Stimulated activated CD4-positive, alpha-beta T cell treated with anti-CD3 and anti-CD28 coated beads, TNF-alpha, amount 100 ng/mL, for 1 hour (primary cell): ENCODE data around the gene PLCD3.

ENCODE experiments used
- DNase-seq, 3 donors: peaks; one replicate each; pipeline ENCODE4 v3.0.0-alpha.2; 2020; ENCODE audit warnings: low read depth in 3 of 3, low spot score in 1 of 3

PLCD3 gene

DNA sequence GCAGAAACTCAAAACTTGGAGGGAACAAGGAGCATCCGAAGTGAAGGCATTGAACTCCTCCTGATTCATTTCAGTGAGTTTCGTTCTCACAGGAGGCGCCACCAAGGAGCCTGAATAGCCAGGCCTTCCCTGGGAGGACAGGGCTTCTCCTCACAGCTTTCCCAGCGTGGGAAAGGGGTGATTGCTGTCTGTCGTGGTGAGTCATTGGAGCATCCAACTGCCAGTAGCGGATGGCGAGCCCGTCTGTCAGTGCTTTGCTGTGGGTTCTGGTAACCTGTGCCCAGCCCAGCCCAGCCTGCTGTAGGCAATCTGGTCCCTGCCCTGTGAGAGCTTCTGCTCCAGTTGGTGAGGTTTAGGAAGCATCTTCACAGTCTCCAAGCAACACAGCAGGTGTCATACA lies 28.3 kb downstream of the PLCD3 start:
- no peak for DNase-seq

DNA sequence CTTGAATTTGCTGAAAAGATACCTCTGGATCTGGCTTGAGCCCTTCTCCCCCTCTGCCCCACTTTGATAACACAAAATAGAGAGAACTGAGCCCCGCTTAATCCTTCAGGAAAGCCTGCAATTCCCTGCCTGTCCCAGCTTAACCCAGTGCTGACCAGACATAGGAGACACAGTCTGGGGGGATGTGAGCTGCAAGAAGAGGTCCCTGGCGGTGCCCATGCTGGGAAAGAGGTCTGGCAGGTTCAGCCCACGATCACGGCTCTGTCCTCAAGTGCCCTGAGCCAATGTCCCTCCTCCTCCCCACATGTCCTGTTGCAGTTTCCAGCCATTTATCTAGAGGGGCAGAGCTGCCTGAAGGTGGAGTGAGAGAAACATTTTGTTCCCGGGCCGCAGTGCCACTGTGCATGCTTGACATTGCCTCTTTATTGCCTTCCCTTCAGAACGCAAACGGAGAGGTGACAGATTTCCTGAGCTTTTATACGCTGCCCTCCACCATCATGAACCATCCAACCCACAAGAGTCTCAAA lies 29.0 kb downstream of the PLCD3 start:
- no peak for DNase-seq

DNA sequence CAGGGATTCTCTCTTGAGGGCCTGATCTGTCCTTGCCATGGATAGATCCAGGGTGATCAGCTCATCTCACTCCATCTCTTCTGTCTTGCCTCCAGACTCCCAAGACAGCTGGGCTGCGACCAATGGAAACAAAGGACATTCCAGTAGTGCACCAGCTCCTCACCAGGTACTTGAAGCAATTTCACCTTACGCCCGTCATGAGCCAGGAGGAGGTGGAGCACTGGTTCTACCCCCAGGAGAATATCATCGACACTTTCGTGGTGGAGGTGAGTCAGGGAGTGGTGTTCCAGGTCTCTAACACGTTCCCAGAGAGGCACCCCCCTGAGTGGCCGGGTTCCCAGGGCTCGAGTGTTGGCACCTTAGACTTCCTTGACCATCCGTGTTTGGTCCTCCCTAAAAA lies 29.5 kb downstream of the PLCD3 start:
- DNase-seq: no peak

DNA sequence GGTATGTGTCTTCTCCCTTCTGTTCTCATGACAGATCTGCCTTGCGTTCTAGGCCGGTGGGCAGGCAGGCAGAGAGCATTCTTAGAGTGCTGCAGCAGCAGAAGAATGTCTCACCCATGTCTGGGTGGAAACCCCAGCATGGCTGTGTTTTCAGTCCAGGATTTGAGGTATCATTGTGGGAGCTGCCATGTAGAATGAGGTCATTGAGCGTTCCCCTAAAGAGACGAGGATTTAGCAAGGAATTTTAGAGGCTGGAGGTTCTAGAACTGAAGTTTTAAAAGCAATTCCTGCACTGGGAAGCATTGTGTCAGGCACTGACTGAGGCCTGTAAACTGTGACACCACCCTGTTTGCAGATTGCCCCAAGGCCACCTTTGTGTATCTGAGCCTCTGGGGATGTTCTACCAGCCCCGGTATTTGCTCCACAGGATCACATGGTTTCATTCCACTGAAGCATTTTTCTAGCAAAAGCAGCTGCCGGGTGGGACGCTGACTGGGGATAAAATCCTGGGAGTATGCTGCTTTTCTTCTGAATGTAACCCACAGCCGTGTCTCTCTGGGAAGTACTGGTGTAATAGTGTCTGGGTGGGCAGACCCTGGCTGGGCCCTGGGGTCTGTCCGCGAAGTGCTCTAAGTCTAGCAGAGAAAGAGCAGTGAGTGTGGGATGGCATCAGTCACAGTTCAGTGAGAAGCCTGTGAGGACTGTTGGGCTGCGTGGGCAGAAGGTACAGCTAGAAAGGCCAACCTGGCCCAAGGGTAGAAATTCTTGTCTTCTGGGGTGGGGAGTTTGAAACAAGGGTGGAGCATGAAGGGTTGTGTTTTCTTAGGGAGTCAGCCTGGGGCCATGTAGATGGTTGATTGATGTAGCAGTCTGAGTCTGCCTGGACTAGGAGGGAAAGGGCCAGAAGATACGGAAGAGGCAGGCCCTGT lies 30.2 kb downstream of the PLCD3 start:
- no peak for DNase-seq

DNA sequence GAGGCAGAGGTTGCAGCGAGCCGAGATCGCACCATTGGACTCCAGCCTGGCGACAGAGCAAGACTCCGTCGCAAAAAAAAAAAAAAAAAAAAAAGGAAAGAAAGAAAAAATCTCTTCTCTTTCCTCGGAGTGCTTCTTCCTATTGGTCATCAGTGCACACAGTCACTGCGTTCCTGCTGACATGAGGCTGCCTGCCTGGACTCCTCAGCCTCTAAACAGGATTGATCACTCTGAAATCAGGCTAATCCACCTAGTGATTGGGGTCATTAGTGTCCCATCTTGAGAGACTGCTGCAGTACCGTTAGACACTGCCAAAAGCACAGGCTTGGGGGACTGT lies 30.8 kb downstream of the PLCD3 start:
- no peak for DNase-seq

DNA sequence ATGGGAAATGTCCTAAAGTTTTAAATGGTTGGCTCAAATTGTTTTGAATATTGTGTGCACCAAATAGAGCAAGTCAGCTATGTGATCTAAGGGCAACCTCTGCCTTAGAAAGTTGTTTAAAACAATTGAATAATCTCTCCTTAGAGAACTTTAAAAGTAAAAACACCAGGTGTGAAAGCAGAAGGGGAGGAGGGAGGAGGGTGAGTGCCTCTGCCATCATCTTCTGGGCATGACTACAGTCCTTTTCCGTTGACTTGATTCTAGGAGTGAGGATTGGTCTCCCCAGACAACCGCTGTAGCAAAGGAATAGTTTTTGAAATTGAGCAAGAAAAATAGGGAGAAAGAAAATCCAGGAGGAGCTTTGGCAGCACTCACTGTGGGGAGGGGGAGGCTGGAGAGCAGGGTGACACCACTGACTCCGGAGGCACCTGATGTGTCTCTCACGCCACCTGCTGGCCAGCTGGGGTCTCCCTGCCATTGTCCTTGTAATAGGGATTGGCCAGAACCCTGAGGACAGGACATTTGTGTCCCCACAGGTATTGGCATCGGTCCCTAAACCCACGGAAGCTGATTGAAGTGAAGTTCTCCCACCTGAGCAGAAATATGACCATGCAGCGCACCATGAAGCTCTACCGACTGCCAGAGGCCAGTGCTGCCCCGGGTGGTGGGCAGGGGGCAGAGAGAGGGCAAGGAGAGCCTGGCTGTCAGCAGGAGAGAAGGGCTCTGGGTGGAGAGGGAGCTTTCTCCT lies 33.3 kb downstream of the PLCD3 start:
- peak; percentile 15 to 60 (median 41) for DNase-seq

DNA sequence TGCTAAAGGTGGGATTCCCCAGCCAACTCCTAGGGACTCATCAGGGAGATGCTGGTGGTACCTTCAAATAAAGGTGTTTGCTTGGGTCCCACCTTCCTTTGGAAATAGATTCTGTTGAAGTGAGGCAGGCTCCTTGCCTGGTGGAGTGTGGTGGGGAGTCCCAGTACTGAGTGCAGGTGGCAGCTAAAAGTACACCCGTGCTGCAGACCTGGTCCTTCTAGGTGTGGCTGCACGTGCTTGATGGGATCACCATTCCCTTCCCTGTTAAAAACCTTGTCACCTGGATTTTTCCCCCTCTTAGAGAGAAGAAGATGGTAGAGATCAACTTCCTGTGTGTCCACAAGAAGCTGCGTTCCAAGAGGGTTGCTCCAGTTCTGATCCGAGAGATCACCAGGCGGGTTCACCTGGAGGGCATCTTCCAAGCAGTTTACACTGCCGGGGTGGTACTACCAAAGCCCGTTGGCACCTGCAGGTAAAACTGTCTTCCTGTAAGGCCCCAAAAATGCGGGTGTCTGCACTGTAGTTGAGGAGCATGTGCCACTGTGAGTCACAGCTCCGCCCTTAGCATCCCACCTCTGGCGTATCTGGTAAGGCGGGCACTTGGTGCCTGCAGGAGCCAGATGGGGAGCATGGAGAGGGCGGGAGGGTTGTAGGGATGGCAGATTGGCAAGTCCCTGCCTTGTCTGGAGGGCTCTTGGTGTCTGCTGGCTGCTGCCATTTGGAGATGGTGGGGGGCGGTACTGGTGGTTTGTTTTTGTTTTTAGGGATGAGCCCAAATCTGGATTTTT lies 34.0 kb downstream of the PLCD3 start:
- no peak for DNase-seq

DNA sequence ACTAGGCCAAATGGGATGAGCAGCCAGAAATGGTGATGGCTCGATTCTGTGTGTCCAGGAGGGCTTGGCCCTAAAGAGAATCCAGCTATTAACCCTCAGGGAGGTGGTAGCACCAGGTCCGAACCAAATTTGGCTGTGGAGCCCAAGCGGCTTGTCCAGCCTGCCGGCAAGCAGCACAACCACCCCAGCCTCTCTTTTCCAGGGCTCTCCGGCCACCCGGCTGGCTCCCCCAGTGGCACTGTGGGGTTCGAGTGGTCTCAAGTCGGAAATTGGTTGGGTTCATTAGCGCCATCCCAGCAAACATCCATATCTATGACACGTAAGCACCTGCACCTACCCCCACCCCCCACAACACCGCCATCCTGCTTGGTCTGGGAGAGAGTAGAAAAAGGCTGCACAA lies 35.4 kb downstream of the PLCD3 start:
- DNase-seq: no peak

DNA sequence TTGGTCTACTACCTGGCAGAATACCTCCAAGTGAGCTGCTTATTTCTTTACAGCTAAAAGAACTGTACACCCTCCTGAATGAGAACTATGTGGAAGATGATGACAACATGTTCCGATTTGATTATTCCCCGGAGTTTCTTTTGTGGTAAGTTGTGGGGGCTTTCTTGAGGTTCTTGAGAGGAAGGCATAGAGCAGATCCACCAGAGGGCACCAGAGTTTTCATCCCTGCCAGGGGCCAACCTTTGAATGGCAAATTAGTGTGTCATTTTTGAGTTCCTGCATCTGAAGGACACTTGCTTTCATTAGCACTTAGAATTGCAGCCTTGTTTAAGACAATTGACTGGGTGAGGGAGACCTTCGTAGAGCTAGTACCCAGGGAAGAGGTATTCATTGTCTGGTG lies 36.2 kb downstream of the PLCD3 start:
- DNase-seq: no peak

DNA sequence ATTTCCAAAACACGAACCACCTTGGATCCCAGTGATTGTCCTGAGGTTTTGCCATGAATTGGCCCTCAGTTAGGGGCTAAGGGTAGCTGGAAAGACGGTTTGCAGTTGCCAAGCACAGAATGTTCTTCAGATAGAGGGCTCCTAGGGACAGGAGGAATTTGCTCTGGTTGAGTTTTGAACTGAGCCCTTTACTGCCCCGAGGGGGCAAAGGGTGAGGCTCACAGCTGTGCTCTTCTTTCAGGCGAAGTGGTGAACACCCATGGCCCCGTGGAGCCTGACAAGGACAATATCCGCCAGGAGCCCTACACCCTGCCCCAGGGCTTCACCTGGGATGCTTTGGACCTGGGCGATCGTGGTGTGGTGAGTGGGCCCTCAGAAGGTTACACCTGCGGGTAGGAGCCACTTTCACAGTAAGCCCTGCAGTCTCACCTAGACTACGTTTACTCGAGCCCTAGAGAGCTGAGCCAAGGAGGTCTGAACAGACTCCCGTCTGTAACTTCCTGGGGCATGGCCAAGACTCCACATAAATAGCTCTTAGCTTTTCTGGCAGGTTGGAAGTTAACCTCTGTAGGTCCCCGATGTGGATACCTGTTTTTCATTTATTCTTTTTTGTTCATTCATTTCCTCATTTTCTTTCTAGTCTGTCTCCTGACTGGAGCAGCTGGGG lies 38.7 kb downstream of the PLCD3 start:
- DNase-seq: no peak

DNA sequence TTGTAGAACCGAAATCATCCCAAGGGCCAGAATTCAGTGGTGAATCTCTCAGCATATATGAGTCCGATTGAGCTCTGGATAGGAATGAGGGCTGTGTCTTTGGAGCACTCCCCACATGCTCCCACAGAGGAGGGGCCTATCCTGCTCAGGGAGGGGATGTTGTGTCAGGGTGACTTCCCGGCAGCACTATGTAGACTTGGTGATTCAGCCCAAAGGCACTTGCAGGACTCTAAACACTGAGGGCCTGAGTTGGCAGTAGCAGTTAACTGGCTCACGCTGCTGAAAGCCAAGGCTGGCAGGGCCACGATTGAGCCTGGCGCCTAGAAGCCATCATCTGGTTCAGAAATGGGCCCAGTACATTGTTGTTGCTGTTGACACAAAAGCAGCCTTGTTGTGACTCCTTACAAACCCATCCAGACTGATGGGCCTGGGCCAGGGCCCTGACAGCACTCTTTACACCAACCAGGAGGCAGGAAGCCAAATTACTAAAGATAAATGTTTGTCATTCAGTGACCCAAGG lies 39.3 kb downstream of the PLCD3 start:
- DNase-seq: no peak

DNA sequence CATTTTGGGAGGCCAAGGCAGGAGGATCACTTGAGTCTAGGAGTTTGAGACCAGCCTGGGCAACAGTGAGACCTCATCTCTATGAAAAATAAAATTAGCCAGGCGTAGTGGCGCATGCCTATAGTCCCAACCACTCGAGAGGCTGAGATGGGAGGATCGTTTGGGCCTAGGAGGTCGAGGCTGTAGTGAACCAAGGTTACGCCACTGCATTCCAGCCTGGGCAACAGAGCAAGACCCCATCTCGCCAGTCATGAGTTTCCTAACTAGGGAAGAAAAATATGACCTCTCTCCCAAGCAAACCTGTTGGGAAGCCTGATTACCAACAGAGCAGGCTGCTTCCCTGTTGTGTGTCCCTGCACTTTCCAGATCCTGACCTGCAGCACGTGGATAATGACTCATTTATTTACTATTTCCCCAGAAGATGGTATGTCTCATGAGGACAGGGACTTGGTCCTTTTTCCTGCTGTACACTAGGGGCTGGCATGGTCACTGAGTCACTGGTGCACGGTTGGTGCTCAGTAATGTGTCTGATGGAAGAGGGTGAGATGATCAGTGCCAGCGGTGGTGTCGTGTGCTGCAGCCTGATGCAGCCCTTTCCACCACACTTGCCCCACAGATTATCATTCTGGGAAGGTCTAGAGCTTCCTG lies 40.4 kb downstream of the PLCD3 start:
- DNase-seq: no peak

DNA sequence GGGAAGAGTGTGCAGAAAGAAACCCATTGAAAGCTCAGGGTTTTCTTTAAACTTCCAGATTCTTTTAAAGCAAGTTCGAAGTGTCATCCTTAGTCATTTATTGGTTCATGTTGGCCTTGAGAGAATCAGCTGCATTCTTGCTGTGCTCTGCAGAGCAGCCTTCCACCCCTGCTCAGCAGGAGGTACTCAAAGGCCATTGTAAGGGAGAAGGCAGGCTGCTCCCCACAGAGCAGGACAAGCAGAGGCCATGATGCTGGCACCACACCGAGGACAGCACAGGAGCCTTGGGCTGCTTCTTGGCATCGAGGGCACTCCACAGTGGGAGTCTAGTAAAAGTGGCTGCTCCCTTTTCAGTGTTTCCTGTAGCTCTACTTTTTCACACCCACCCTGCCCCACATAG lies 41.6 kb downstream of the PLCD3 start:
- no peak for DNase-seq

DNA sequence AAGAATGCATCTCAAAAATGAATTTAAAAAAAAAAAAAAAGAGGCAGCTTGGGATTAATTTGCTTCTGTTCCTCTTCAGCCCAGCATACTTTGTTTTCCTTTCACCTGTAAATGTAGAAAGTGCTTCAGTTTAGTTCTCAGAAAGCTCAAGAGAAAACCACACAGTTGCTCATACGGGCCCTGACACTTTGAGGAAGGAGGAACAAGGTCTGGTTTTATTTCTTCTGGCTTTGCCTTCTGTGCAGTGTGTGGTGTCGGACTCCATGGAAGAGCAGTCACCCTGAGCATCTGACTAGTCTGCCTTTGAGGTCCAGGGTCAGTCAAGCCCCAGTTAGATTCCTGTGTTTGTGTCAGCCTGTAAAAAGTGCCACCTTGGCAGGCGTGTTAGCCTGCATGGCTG lies 43.6 kb downstream of the PLCD3 start:
- DNase-seq: no peak

DNA sequence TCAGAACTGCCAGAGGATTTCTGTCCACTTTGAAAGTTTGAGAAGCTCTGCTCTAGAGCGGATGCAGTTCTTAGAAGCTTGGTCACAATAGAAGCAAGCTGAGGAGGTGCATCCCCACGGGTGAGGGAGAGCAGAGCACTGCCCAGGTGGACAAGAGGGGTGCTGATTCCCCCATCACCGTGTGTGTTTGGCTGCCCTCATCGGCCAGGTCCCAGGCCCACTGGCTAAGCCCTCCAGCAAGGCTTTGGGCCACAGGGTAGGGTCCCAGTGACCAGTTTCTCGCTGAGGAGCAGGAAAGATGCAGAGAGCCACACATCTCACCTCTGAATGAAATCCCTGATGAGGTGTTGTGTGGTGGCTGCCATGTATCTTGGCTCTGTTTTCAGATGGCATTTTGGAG lies 44.3 kb downstream of the PLCD3 start:
- no peak for DNase-seq

DNA sequence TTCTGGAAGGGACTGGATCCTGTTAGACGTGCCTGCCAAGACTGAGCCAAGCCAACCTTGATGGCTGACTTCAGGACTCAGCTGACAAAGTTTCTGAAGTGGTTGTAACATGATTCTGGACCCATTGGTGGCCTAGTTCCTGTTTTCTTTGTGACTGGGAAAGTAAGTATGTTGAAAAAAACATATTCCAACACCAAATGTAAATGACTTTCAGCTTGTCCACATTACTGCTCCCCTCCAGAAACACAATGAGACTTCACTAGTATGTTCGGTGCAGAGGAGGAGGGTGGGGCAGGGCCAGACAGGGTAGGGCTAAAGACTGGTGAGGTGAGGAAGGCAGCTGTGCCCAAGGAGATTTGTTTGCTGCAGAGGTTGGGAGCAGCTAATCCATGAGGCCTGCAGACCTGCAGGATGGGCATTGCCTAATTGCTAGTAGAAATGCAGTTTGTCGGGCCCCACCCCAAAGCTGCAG lies 44.8 kb downstream of the PLCD3 start:
- DNase-seq: no peak

DNA sequence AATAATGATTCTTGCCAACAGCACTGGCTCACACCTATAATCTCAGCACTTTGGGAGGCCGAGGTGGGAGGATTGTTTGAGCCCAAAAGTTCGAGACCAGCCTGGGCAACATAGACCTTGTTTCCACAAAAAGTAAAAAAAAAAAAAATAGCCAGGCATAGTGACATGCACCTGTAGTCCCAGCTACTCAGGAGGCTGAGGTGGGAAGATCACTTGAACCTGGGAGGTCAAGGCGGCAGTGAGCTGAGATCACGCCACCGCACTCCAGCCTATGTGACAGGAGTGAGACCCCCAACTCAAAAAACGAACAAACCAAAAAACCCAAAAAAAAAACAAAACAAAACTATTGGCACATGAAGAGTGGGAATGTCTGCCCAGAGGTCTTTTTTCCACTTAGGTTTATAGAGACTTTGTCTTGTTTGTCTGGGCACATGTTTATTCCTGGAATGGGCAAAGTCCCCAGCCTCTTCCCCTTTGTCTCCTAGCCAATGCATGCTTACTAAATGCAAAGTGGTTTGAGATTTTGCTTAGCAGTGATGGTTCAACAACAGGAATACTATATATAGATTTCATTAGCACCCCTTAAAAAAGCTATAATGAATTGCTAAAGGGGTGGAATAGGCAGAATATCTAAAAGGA lies 45.3 kb downstream of the PLCD3 start:
- no peak for DNase-seq

DNA sequence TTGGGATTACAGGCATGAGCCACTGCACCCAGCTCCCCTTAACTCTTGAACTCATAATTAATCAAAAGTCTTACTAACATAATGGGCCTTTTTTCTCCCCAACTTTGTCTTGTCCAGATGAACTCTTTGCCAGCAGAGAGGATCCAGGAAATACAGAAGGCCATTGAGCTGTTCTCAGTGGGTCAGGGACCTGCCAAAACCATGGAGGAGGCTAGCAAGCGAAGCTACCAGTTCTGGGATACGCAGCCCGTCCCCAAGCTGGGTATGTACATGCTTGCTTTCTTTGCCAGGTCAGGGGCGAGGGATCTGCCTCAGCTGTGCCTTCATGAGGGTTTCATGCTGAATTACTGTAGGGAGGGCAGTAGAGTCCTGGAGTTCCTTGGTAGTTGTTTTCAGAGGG lies 45.9 kb downstream of the PLCD3 start:
- DNase-seq: no peak

DNA sequence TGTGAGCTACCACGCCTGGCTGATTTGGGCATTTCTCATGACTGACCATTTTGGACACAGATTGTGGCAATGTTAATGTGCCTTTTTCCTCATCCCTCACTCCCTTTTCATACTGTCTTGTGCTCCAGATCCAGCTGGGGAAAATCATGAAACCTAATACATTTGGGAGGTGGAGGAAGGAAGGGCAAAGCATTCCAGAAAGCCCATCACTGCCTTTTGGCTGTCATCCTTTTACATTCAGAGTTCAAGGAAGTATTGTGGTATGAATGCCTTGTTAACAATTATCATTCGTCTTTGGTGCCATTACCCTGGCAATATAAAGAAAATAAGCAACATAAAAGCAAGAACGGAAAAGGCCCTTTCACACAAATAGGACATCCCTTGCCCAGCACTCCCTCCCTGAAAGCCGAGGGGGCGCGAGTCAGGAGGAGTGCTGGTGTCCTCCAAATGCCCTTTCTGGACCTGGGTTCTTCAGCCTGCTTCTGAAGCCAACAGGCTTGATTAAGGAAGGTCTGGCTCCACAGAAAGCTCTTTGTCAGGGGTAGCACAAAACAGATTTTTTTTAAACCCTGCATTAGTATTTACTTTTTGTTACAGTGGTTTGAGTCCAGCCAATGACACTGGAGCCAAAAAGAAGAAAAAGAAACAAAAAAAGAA lies 51.1 kb downstream of the PLCD3 start:
- DNase-seq: no peak
